Lung (tissue), 12 donors: ENCODE results near the gene STRN3. TPM values are rescaled to one million over a fixed set of nuclear protein-coding genes. Genes with fewer than 3 reads are reported as not detected.
"Not testable (repeated sequence)": the region's sequence is repeated elsewhere in the genome, so short reads cannot be mapped to it uniquely, and the experiment has no call there.

ENCODE experiments used
- ATAC-seq: fragments of 200-7000 bp; cut with Tn5 transposase; one replicate; pipeline ENCODE4 v1.9.1; 2020; ENCODE audit warnings: moderate number of reproducible peaks; ENCODE audit not compliant: insufficient read depth, low FRiP score
- DNase-seq, 3 donors: peaks; one replicate each; pipeline ENCODE4 v3.0.0-alpha.2; 2013 to 2017
- H3K27ac ChIP-seq, 2 donors: one replicate each; pipeline ENCODE4 v1.5.1; 2013; ENCODE audit warnings: mild to moderate bottlenecking in 2 of 2, moderate library complexity in 2 of 2, control low read depth in 1 of 2, inconsistent platforms in 1 of 2, low read depth in 1 of 2, low read length in 1 of 2
- H3K27me3 ChIP-seq, 3 donors: one replicate each; pipeline ENCODE4 v1.5.1; 2013; ENCODE audit warnings: low read length in 2 of 3; ENCODE audit not compliant: control insufficient read depth in 3 of 3, insufficient read depth in 3 of 3
- H3K36me3 ChIP-seq, 4 donors: one replicate each; pipeline ENCODE4 v1.5.1; 2013; ENCODE audit warnings: low read length in 4 of 4, mild to moderate bottlenecking in 1 of 4, moderate library complexity in 1 of 4; ENCODE audit not compliant: control insufficient read depth in 4 of 4, insufficient read depth in 4 of 4
- H3K4me1 ChIP-seq, 5 donors: one replicate each; pipeline ENCODE4 v1.5.1; 2013; ENCODE audit warnings: low read length in 5 of 5, mild to moderate bottlenecking in 2 of 5, moderate library complexity in 1 of 5; ENCODE audit not compliant: control insufficient read depth in 5 of 5, insufficient read depth in 5 of 5
- H3K4me3 ChIP-seq: one replicate; pipeline ENCODE4 v1.5.1; 2013; ENCODE audit warnings: mild to moderate bottlenecking, control low read depth, moderate library complexity
- H3K9ac ChIP-seq, 2 donors: one replicate each; pipeline ENCODE4 v1.5.1; 2013; ENCODE audit warnings: low read length in 2 of 2, control low read depth in 1 of 2; ENCODE audit not compliant: insufficient read depth in 1 of 2
- H3K9me3 ChIP-seq, 4 donors: one replicate each; pipeline ENCODE4 v1.5.1; 2013; ENCODE audit warnings: low read length in 3 of 4, mild to moderate bottlenecking in 1 of 4, moderate library complexity in 1 of 4; ENCODE audit not compliant: control insufficient read depth in 4 of 4, insufficient read depth in 3 of 4
- WGBS, 2 donors: extraction: QIAGEN DNeasy Blood & Tissue Kit; methylation state at CpG; one replicate each; pipeline ENCODE4 v1.1.7; 2013; 5-methylcytosine and 5-hydroxymethylcytosine counted together
- polyA plus RNA-seq, 2 donors: library from polyadenylated mRNA; stranded (reverse); fragments of 200-250 nt; gene quantifications; one replicate each; pipeline ENCODE4 v1.2.1, GENCODE V29; 2013
- total RNA-seq, 2 donors: library from RNA; depleted of rRNA in 1 of 2; stranded (reverse); fragments of >200 nt in 1 of 2; gene quantifications; one replicate each; pipeline ENCODE4 v1.2.1, GENCODE V29; 2014 to 2021
- TF ChIP-seq, protein P1 (sequence below): IDR thresholded peaks from 2 replicates; pipeline ENCODE4 v1.5.1; 2012; ENCODE audit warnings: mild to moderate bottlenecking; ENCODE audit errors: control extremely low read depth, extremely low read depth
- donor health status: control.
- donor health status: control.
- donor health status: Bipolar disorder and iron deficiency.
- donor health status: healthy.
- donor health status: DM: yes; HTN: yes; CAD: no.

Gene STRN3
- total and polyA plus RNA-seq, 4 donors: 10.6 to 86.8 (median 19.0) TPM

GRCh38 chr14:30980106-30980704 is 46.0 kb downstream of the STRN3 start:
- H3K27ac ChIP-seq, H3K27me3 ChIP-seq, H3K4me3 ChIP-seq, H3K9ac ChIP-seq, H3K4me1 ChIP-seq, H3K9me3 ChIP-seq, H3K36me3 ChIP-seq: not testable (repeated sequence)
- TF ChIP-seq, protein P1, sequence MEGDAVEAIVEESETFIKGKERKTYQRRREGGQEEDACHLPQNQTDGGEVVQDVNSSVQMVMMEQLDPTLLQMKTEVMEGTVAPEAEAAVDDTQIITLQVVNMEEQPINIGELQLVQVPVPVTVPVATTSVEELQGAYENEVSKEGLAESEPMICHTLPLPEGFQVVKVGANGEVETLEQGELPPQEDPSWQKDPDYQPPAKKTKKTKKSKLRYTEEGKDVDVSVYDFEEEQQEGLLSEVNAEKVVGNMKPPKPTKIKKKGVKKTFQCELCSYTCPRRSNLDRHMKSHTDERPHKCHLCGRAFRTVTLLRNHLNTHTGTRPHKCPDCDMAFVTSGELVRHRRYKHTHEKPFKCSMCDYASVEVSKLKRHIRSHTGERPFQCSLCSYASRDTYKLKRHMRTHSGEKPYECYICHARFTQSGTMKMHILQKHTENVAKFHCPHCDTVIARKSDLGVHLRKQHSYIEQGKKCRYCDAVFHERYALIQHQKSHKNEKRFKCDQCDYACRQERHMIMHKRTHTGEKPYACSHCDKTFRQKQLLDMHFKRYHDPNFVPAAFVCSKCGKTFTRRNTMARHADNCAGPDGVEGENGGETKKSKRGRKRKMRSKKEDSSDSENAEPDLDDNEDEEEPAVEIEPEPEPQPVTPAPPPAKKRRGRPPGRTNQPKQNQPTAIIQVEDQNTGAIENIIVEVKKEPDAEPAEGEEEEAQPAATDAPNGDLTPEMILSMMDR: peak; percentile 53
- ATAC-seq: peak; percentile 84
- DNase-seq: peak in 2 of 3 donors; percentile 74 to 82
- WGBS, 2 donors: 65 to 67% methylated on average over 13 of the region's 13 CpGs

GRCh38 chr14:30977752-30978151 is 48.4 kb downstream of the STRN3 start:
- 79 to 89% methylated on average over 2 of the region's 2 CpGs for WGBS, 2 donors
- no peak for ATAC-seq
- H3K27ac ChIP-seq: no peak overlapping the region
- H3K4me3 ChIP-seq: no peak overlapping the region
- no peaks in the 10 kb centered on the region for H3K36me3 ChIP-seq
- H3K9ac ChIP-seq: no peak overlapping the region
- no peak for DNase-seq
- H3K4me1 ChIP-seq: peaks cover 0 to 16% (median 0%) of the 10 kb centered on the region in 5 donors
- H3K27me3 ChIP-seq: no peaks in the 10 kb centered on the region
- H3K9me3 ChIP-seq: no peaks in the 10 kb centered on the region
- TF ChIP-seq, protein P1: no peak

- Histone ChIP-seq H3K9me3 (no peaks in the 10 kb centered on the region), H3K36me3 (no peaks in the 10 kb centered on the region), H3K27ac (no peak overlapping the region), H3K27me3 (no peaks in the 10 kb centered on the region), H3K9ac (no peak overlapping the region), H3K4me1 (peaks cover 0 to 15% (median 0%) of the 10 kb centered on the region in 5 donors), H3K4me3 (no peak overlapping the region)
- TF ChIP-seq, protein P1: no peak
- ATAC-seq (no peak), DNase-seq (peak in 2 of 3 donors; percentile 18 to 29)
- WGBS, 2 donors: 75 to 85% methylated on average over 4 of the region's 4 CpGs
Observed at GRCh38 chr14:30974628-30975027, 51.6 kb downstream of the STRN3 start.
